Muscle of leg (tissue), 11 donors: ENCODE data around the gene CDH13. TPM values are rescaled to one million over a fixed set of nuclear protein-coding genes. Genes with fewer than 3 reads are reported as not detected.
A peak's percentile ranks its signal among the peaks of the same experiment; 100 is the strongest.

Experiments
- DNase-seq: peaks from one replicate; pipeline ENCODE4 v3.0.0; 2013
- H3K27ac ChIP-seq: one replicate; pipeline ENCODE4 v1.5.1; 2013; ENCODE audit warnings: mild to moderate bottlenecking, low read length, control low read depth
- H3K27me3 ChIP-seq: one replicate; pipeline ENCODE4 v1.6.1; 2013; ENCODE audit warnings: low read length; ENCODE audit not compliant: control insufficient read depth, insufficient read depth
- H3K36me3 ChIP-seq: one replicate; pipeline ENCODE4 v1.6.1; 2013; ENCODE audit warnings: low read length; ENCODE audit not compliant: control insufficient read depth, insufficient read depth
- H3K4me1 ChIP-seq: one replicate; pipeline ENCODE4 v1.6.1; 2013; ENCODE audit warnings: low read length; ENCODE audit not compliant: control insufficient read depth, insufficient read depth
- H3K4me3 ChIP-seq: one replicate; pipeline ENCODE4 v1.5.1; 2013; ENCODE audit warnings: low read length, control low read depth
- H3K9me3 ChIP-seq: replicated peaks from 2 replicates; pipeline ENCODE4 v1.6.1; 2013; ENCODE audit warnings: low read depth, low read length; ENCODE audit not compliant: control insufficient read depth
- WGBS: methylation state at CpG from one replicate; pipeline ENCODE4 v1.1.5; 2013; ENCODE audit warnings: missing lambda C conversion rate; ENCODE audit not compliant: insufficient coverage; 5-methylcytosine and 5-hydroxymethylcytosine counted together
- polyA plus RNA-seq, 8 donors: library from polyadenylated mRNA; unstranded; fragments of 120-200 nt; gene quantifications; one replicate each; pipeline versions ENCODE4 v1.2.1 to v1.2.3, GENCODE V29; 2013; ENCODE audit warnings: inconsistent platforms in 1 of 8, low replicate concordance in 1 of 8; ENCODE audit not compliant: insufficient read length in 8 of 8, insufficient read depth in 1 of 8
- total RNA-seq: library from RNA; stranded (reverse); fragments of 120-200 nt; gene quantifications from one replicate; pipeline ENCODE4 v1.2.4, GENCODE V29; 2013

Gene CDH13
- total and polyA plus RNA-seq, 9 donors = 30.5 to 55.7 (median 47.9) TPM

- no peak for DNase-seq
- Histone ChIP-seq H3K36me3 (no peaks in the 10 kb centered on the region), H3K9me3 (no peaks in the 10 kb centered on the region), H3K4me1 (no peaks in the 10 kb centered on the region), H3K4me3 (no peak overlapping the region), H3K27me3 (no peaks in the 10 kb centered on the region), H3K27ac (no peak overlapping the region)
- WGBS = 100% methylated on average over 1 of the region's 12 CpGs
These were observed 318.8 kb downstream of the CDH13 start for GRCh38 chr16:82945420-82946101.

GRCh38 chr16:82947698-82948097 is 320.9 kb downstream of the CDH13 start:
- H3K9me3 ChIP-seq = no peaks in the 10 kb centered on the region
- no peaks in the 10 kb centered on the region for H3K36me3 ChIP-seq
- no peak overlapping the region for H3K27ac ChIP-seq
- H3K27me3 ChIP-seq = no peaks in the 10 kb centered on the region
- H3K4me1 ChIP-seq = no peaks in the 10 kb centered on the region
- no peak overlapping the region for H3K4me3 ChIP-seq
- DNase-seq = no peak

- DNase-seq = no peak
- H3K27ac ChIP-seq = no peak overlapping the region
- no peaks in the 10 kb centered on the region for H3K27me3 ChIP-seq
- WGBS = 77% methylated on average over 3 of the region's 5 CpGs
- no peaks in the 10 kb centered on the region for H3K36me3 ChIP-seq
- H3K9me3 ChIP-seq = no peaks in the 10 kb centered on the region
- H3K4me3 ChIP-seq = no peak overlapping the region
- H3K4me1 ChIP-seq = no peaks in the 10 kb centered on the region
These were observed 322.2 kb downstream of the CDH13 start for GRCh38 chr16:82949016-82949415.

GRCh38 chr16:82953517-82953916 is 326.7 kb downstream of the CDH13 start:
- Histone ChIP-seq H3K4me1 (no peaks in the 10 kb centered on the region), H3K27me3 (no peaks in the 10 kb centered on the region), H3K36me3 (no peaks in the 10 kb centered on the region), H3K4me3 (no peak overlapping the region), H3K9me3 (no peaks in the 10 kb centered on the region), H3K27ac (no peak overlapping the region)
- DNase-seq = no peak
- WGBS = no CpG with 5 or more reads among the region's 2 CpGs

GRCh38 chr16:82954224-82954929 is 327.6 kb downstream of the CDH13 start:
- H3K27ac ChIP-seq = no peak overlapping the region
- H3K27me3 ChIP-seq = no peaks in the 10 kb centered on the region
- no peak overlapping the region for H3K4me3 ChIP-seq
- no peaks in the 10 kb centered on the region for H3K36me3 ChIP-seq
- no peak for DNase-seq
- 75% methylated on average over 6 of the region's 8 CpGs for WGBS
- H3K4me1 ChIP-seq = no peaks in the 10 kb centered on the region
- no peaks in the 10 kb centered on the region for H3K9me3 ChIP-seq

GRCh38 chr16:82955741-82956348 is 329.1 kb downstream of the CDH13 start:
- WGBS = 80% methylated on average over 2 of the region's 3 CpGs
- Histone ChIP-seq H3K36me3 (no peaks in the 10 kb centered on the region), H3K4me1 (peaks cover 4% of the 10 kb centered on the region), H3K27me3 (no peaks in the 10 kb centered on the region), H3K9me3 (no peaks in the 10 kb centered on the region), H3K4me3 (no peak overlapping the region), H3K27ac (no peak overlapping the region)
- DNase-seq = no peak

- Histone ChIP-seq H3K4me1 (peaks cover 10% of the 10 kb centered on the region), H3K27ac (no peak overlapping the region), H3K27me3 (no peaks in the 10 kb centered on the region), H3K4me3 (no peak overlapping the region), H3K9me3 (no peaks in the 10 kb centered on the region), H3K36me3 (no peaks in the 10 kb centered on the region)
- no CpG with 5 or more reads among the region's 3 CpGs for WGBS
- no peak for DNase-seq
These were observed 330.4 kb downstream of the CDH13 start for GRCh38 chr16:82957212-82957611.

- 39% methylated on average over 4 of the region's 10 CpGs for WGBS
- H3K9me3 ChIP-seq = no peaks in the 10 kb centered on the region
- H3K4me1 ChIP-seq = peaks cover 14% of the 10 kb centered on the region
- H3K36me3 ChIP-seq = no peaks in the 10 kb centered on the region
- DNase-seq = peak; percentile 49
- peak overlapping the region; percentile 25 for H3K27ac ChIP-seq
- H3K4me3 ChIP-seq = no peak overlapping the region
- H3K27me3 ChIP-seq = no peaks in the 10 kb centered on the region
These were observed 334.1 kb downstream of the CDH13 start for GRCh38 chr16:82960918-82961317.

- Histone ChIP-seq H3K4me3 (no peak overlapping the region), H3K9me3 (no peaks in the 10 kb centered on the region), H3K27me3 (no peaks in the 10 kb centered on the region), H3K36me3 (no peaks in the 10 kb centered on the region), H3K4me1 (peaks cover 14% of the 10 kb centered on the region), H3K27ac (no peak overlapping the region)
- 45% methylated on average over 9 of the region's 11 CpGs for WGBS
- peak; percentile 8 for DNase-seq
These were observed 336.9 kb downstream of the CDH13 start for GRCh38 chr16:82963653-82964052.

- Histone ChIP-seq H3K36me3 (no peaks in the 10 kb centered on the region), H3K27me3 (no peaks in the 10 kb centered on the region), H3K27ac (no peak overlapping the region), H3K9me3 (peaks cover 3% of the 10 kb centered on the region), H3K4me3 (no peak overlapping the region), H3K4me1 (peaks cover 10% of the 10 kb centered on the region)
- peak; percentile 12 for DNase-seq
- WGBS = 82% methylated on average over 3 of the region's 5 CpGs
These were observed 339.0 kb downstream of the CDH13 start for GRCh38 chr16:82965808-82966207.
